ENCODE measurements around the gene LARGE1.

The LARGE1 gene

DNA sequence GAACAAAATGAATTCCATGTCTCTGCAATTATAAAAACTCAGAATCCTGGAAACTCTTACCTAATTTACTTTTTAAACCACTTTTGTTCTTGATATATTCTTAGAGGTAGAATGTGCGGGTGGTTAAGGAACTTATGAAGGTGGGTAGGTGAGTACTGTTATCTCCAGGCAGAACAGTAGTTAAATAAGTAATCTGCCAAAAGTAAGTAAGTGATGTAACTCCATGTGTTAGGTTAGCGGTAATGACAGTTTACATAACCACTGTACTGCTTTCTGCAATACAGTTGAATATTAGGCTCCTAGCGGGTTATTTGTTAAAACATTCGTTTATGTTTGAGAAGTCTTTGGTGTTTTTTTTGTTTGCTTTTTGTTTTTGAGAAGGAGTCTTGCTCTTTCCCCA is 7.1 kb downstream of the LARGE1 start:
- DNase-seq = no peak

DNA sequence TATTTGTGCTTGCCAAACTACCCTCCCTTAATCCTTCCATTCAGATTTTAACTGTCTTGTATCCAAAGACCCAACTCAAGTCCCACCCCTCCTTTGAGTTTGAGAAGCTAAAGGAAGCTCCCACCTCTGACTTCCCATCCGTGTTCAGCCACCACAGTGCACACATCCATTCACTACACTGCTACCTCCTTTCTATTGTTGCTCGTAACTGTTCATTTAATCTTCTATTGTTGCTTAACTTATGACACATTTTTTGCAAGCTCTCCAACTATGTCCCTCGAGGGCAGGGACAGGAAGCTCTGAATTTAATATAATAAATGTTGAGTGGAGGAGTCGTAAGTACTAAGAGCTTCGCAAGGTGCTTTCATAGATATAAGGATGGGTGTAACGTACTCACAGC is 10.4 kb downstream of the LARGE1 start:
- DNase-seq = no peak

DNA sequence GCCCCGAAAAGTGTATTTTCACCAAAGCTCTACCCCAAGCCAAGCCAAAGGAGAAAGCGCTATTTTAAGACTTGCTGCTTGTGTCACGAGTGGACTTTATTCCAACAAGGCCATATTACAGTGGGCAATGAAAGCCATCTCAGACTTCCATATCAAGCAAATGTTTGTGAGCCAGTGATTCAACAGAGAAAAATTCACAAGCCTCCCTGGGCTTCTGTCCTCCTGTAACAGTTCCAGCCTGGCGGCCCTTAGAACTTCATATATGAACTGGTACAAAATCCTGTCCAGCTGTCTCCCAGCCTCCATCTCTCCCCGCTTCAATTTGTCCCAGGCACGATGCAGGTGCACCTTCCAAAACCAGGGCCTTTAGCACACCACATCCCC is 11.2 kb downstream of the LARGE1 start:
- DNase-seq = no peak

GRCh38 chr22:33908171-33909074 is 11.9 kb downstream of the LARGE1 start:
- DNase-seq = no peak

- no peak for DNase-seq
Measured at GRCh38 chr22:33906954-33907353, 13.3 kb downstream of the LARGE1 start.

DNA sequence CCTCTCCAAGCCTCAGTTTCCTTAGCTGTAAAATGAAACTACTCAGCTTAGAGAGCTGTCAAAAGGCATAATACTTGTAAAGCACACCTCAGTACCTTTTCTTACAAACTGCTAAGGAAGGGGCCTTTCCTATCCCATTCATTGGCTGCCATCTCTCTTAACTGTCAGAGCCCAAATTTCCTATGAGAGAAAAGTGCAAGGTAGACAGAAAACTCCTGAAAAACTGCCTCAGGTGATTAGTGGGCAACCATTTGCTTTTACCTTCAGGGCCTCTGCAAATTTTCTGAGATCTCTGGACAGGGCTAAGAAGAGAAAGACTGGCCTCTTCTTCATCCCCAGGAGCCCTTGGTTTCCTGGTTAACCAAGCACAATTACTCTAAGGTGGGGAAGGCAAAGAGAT is 13.8 kb downstream of the LARGE1 start:
- no peak for DNase-seq

GRCh38 chr22:33903012-33903411 is 17.3 kb downstream of the LARGE1 start:
- no peak for DNase-seq

DNA sequence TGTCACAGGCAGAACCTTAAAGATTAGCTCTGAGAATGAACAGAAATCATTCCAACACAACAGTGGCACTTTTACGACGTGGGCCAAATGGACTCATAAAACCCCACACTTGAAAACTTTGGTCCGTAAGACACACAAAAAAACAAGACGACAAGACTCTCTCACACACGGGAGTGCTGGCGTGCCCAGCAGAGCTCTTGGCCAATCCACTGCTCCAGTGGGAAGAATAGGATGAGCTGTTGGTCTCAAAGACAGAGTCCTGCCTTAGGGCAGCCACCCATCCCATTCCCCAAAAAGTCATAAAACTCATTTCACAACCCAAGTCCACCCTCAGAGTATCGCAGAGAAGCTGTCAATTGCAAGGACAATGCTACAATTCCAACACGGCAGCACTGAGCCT is 18.2 kb downstream of the LARGE1 start:
- DNase-seq = no peak

DNA sequence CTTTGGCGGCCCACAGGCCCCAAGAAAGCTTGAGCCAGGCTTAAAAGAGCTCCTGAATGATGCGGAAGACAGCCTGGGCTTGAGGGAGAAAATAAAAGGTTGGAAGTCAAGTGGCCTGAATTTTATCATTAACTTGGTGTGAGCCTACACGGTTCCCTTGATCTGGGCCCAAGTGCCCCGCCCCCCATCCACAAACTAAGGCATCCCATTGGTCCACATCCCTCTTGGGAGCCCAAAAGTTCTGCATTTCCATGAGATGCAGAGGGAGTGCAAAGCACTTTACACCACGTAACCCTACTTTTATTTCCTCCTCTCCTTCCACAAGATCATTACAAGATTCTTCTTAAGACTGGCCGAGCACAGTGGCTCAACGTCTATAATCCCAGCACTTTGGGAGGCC is 22.2 kb downstream of the LARGE1 start:
- no peak for DNase-seq

GRCh38 chr22:33897448-33897835 is 22.8 kb downstream of the LARGE1 start:
- DNase-seq = no peak

DNA sequence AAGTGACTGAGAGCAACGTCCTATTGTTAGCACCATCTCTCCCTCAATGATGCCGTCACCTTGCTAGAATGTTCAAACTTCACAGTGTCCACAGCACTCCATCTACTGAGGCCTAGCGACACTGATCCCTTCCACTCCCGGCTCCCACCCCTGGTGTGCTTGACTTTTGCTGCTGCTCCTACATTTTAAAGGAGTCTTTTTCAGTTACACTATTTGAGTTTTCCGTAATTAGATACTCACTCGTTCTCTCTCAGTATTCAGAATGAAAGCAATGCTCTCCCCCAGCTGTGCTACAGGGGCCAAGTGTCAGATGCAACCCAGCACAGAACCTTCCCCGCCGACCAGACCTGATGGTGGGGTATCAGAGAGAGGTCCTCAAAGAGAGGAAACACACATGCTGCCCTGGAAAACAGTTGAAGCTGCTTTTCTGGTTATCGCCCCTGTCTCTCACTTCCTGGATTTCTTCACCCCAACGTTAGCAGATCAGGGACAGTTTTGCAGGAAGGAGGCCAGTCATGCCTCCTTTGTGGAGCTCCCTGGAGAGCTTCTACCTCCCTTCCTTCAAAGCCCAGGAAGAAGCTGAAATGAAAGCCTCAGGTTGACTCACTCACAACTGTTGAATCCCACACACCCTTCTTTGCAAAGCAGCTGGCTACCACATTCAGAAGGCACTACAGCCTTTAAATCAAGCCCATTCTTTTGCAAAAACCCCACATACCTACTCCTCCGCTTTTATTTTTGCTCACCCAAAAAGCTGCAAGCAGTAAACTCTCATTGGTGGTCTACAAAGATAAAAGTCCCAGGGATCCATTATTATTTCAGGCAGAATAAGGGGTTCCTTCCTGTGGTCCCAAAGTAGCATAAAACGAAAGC is 23.5 kb downstream of the LARGE1 start:
- DNase-seq = no peak

- DNase-seq = peak; percentile 35 to 43
Measured at GRCh38 chr22:33896154-33896553, 24.1 kb downstream of the LARGE1 start.

DNA sequence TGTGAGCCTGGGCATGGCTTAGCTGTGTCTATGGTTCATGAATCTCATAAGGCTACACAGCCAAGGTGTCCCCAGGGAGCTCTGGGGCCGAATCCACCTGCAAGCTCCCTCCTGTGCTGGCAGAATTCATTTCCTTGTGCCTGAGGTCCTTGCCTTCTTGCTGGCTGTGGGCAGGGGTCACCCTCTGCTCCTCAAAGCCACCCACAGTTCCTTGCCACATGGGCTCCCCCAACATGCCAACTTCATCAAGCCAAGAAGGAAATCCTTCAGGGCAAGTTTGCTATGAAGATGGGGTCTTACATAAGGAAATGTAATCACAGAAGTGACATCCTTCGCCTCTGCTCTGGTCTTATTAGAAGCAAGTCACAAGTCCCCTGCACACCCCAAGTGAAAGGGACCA is 24.8 kb downstream of the LARGE1 start:
- DNase-seq = peak in 1 of 2 experiments; percentile 23

- DNase-seq = no peak
Measured at GRCh38 chr22:33894515-33894914, 25.8 kb downstream of the LARGE1 start.

DNA sequence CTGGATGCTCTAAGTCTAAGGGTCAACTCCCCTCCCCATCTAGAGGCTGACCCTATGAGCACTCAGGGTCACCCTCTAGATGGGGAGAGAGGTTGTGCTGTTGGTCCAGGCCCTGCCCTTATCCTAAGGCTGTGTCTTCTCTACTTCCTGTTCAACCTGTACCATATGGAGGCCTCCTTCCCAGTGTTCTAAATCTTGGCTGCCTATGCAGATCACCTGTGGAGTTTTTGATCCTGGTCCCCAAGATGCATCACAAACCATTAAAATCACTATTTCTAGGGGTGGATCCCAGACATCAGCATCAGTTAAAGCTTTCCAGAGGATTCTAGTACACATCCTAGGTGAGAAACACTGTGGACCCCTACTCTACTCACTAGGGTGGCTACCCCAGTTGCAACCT is 26.2 kb downstream of the LARGE1 start:
- DNase-seq = no peak

- no peak for DNase-seq
Measured at GRCh38 chr22:33893512-33893911, 26.8 kb downstream of the LARGE1 start.

DNA sequence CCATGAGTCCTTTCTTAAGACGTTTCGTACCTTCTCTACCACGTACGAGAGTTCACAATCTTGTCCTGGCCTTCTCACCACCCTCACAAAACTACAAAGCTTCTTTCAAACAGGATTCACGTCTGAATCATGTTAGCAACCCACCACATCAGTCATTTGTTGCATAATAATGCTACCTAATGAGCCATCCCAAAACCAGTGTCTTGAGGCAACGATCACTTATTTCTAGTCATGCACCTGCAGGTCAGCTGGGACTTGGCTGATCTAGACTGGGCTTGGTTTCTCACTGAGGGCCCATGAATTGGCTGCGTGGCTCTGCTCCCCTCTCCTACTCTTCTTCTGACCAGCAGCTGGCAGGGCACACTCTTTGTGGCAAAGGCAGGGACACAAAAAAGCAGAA is 28.3 kb downstream of the LARGE1 start:
- DNase-seq = no peak

DNA sequence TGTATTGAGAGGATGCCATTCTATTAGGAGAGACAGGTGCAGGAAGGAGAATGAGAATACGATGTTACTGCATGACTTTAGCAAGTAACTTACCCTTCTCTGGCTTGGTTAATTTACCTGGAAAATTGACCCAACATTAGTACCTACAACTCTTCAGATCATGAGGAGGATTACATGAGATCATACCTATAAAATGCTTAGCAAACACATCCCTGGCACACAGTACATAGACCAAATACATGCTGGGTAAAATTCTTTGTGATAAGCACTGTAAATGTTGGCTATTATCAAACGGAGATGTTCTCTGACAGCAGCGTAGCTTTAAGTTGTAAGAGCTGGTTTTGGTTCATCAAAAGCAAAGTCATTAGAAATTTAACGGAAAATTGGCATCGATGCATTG is 28.8 kb downstream of the LARGE1 start:
- no peak for DNase-seq

- no peak for DNase-seq
Measured at GRCh38 chr22:33889748-33890147, 30.5 kb downstream of the LARGE1 start.

GRCh38 chr22:33888821-33889220 is 31.5 kb downstream of the LARGE1 start:
- DNase-seq = no peak

DNA sequence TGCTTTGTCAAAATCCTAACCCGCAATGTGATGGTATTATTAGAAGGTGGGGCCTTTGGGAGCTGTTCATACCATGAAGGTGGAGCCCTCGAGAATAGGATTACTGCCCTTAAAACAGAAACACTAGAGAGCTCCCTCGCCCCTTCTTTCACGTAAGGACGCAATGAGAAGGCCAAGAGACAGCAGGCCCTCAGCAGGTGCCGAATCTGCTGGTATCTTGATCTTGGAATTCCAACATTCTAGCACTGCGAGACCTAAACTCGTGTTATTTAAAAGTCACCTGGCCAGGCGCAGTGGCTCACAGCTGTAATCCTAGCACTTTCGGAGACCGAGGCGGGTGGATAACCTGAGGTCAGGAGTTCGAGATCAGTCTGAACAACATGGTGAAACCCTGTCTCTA is 33.1 kb downstream of the LARGE1 start:
- DNase-seq = no peak

- DNase-seq = no peak
Measured at GRCh38 chr22:33886696-33887095, 33.6 kb downstream of the LARGE1 start.

- DNase-seq = no peak
Measured at GRCh38 chr22:33884829-33885228, 35.4 kb downstream of the LARGE1 start.

All from NCI-H526 (cell line).